Memory B cell (primary cell): ENCODE results near the gene CENPM.

Experiments used
- ATAC-seq: fragments of 150-1000 bp; cut with Tn5 transposase; 2 replicates; pipeline ENCODE4 v1.10.0; 2021; ENCODE audit warnings: low read depth, mild to moderate bottlenecking, moderate library complexity
- DNase-seq, 2 donors: peaks; one replicate each; pipeline ENCODE4 v3.0.0; 2022; ENCODE audit warnings: low spot score in 2 of 2
- H3K27ac Mint-ChIP-seq: one replicate; pipeline ENCODE4 v1.8.0; 2022; ENCODE audit warnings: mild to moderate bottlenecking, moderate library complexity, mixed read lengths
- H3K27me3 Mint-ChIP-seq: one replicate; pipeline ENCODE4 v1.8.0; 2022; ENCODE audit warnings: mixed read lengths
- H3K36me3 Mint-ChIP-seq: one replicate; pipeline ENCODE4 v1.8.0; 2022; ENCODE audit warnings: mild to moderate bottlenecking, mixed read lengths
- H3K4me1 Mint-ChIP-seq: one replicate; pipeline ENCODE4 v1.8.0; 2022; ENCODE audit warnings: mixed read lengths
- H3K4me3 Mint-ChIP-seq: one replicate; pipeline ENCODE4 v1.8.0; 2022; ENCODE audit warnings: mild to moderate bottlenecking, moderate library complexity, mixed read lengths
- H3K9me3 Mint-ChIP-seq: one replicate; pipeline ENCODE4 v1.8.0; 2022; ENCODE audit warnings: mixed read lengths

Gene CENPM

GRCh38 chr22:41932353-41932752, 14.6 kb downstream of the CENPM start:
- no peaks in the 10 kb centered on the region for H3K9me3 Mint-ChIP-seq
- DNase-seq (no peak), ATAC-seq (no peak)
- H3K4me3 Mint-ChIP-seq, result no peak overlapping the region
- no peaks in the 10 kb centered on the region for H3K36me3 Mint-ChIP-seq
- H3K27ac Mint-ChIP-seq, result peak overlapping the region; percentile 100
- H3K4me1 Mint-ChIP-seq, result peaks cover 69% of the 10 kb centered on the region
- H3K27me3 Mint-ChIP-seq, result no peaks in the 10 kb centered on the region

- DNase-seq (peak; percentile 65 to 71), ATAC-seq (peak; percentile 18)
- Mint-ChIP-seq H3K27me3 (no peaks in the 10 kb centered on the region), H3K27ac (peak overlapping the region; percentile 100), H3K9me3 (no peaks in the 10 kb centered on the region), H3K4me1 (peaks cover 67% of the 10 kb centered on the region), H3K4me3 (peak overlapping the region; percentile 46), H3K36me3 (no peaks in the 10 kb centered on the region)
Observed at GRCh38 chr22:41931701-41932269, 15.2 kb downstream of the CENPM start.

- Mint-ChIP-seq H3K4me1 (peaks cover 53% of the 10 kb centered on the region), H3K27ac (peak overlapping the region; percentile 98), H3K9me3 (no peaks in the 10 kb centered on the region), H3K36me3 (peaks cover 8% of the 10 kb centered on the region), H3K4me3 (peak overlapping the region; percentile 72), H3K27me3 (no peaks in the 10 kb centered on the region)
- DNase-seq (no peak), ATAC-seq (no peak)
Observed at GRCh38 chr22:41929418-41929810, 17.5 kb downstream of the CENPM start.

- H3K27me3 Mint-ChIP-seq, result no peaks in the 10 kb centered on the region
- peak overlapping the region; percentile 98 for H3K27ac Mint-ChIP-seq
- peaks cover 49% of the 10 kb centered on the region for H3K4me1 Mint-ChIP-seq
- H3K4me3 Mint-ChIP-seq, result peak overlapping the region; percentile 72
- H3K36me3 Mint-ChIP-seq, result peaks cover 8% of the 10 kb centered on the region
- DNase-seq (peak in 1 of 2 donors; percentile 38), ATAC-seq (no peak)
- H3K9me3 Mint-ChIP-seq, result no peaks in the 10 kb centered on the region
Observed at GRCh38 chr22:41928593-41929417, 18.1 kb downstream of the CENPM start.

- DNase-seq, result no peak
- Mint-ChIP-seq H3K4me1 (peaks cover 49% of the 10 kb centered on the region), H3K36me3 (peaks cover 14% of the 10 kb centered on the region), H3K4me3 (peak overlapping the region; percentile 71), H3K27me3 (no peaks in the 10 kb centered on the region), H3K9me3 (no peaks in the 10 kb centered on the region), H3K27ac (peak overlapping the region; percentile 98)
- no peak for ATAC-seq
Observed at GRCh38 chr22:41927813-41928212, 19.1 kb downstream of the CENPM start.

GRCh38 chr22:41925783-41926460, 21.0 kb downstream of the CENPM start:
- peak; percentile 41 for ATAC-seq
- Mint-ChIP-seq H3K36me3 (peaks cover 18% of the 10 kb centered on the region), H3K9me3 (no peaks in the 10 kb centered on the region), H3K27me3 (no peaks in the 10 kb centered on the region), H3K4me3 (peak overlapping the region; percentile 100), H3K4me1 (peaks cover 47% of the 10 kb centered on the region), H3K27ac (peak overlapping the region; percentile 100)
- DNase-seq, result peak; percentile 91

GRCh38 chr22:41923595-41924276, 23.2 kb downstream of the CENPM start:
- peaks cover 46% of the 10 kb centered on the region for H3K4me1 Mint-ChIP-seq
- H3K27ac Mint-ChIP-seq, result peak overlapping the region; percentile 100
- ATAC-seq (no peak), DNase-seq (peak in 1 of 2 donors; percentile 39)
- H3K9me3 Mint-ChIP-seq, result no peaks in the 10 kb centered on the region
- no peaks in the 10 kb centered on the region for H3K27me3 Mint-ChIP-seq
- H3K36me3 Mint-ChIP-seq, result peaks cover 18% of the 10 kb centered on the region
- peak overlapping the region; percentile 100 for H3K4me3 Mint-ChIP-seq

GRCh38 chr22:41922940-41923594, 23.9 kb downstream of the CENPM start:
- H3K9me3 Mint-ChIP-seq, result no peaks in the 10 kb centered on the region
- H3K27me3 Mint-ChIP-seq, result no peaks in the 10 kb centered on the region
- peaks cover 43% of the 10 kb centered on the region for H3K4me1 Mint-ChIP-seq
- peaks cover 18% of the 10 kb centered on the region for H3K36me3 Mint-ChIP-seq
- no peak for ATAC-seq
- peak; percentile 39 to 49 for DNase-seq
- peak overlapping the region; percentile 100 for H3K27ac Mint-ChIP-seq
- peak overlapping the region; percentile 73 for H3K4me3 Mint-ChIP-seq

- peak; percentile 45 to 55 for DNase-seq
- Mint-ChIP-seq H3K27ac (peak overlapping the region; percentile 100), H3K4me1 (peaks cover 44% of the 10 kb centered on the region)
Observed at GRCh38 chr22:41922328-41922727, 24.6 kb downstream of the CENPM start.

GRCh38 chr22:41920271-41920976, 26.5 kb downstream of the CENPM start:
- peak; percentile 10 for ATAC-seq

More at GRCh38 chr22:41922328-41922727, 24.6 kb downstream of the CENPM start:
- peak overlapping the region; percentile 78 for H3K4me3 Mint-ChIP-seq
- ATAC-seq, result no peak
- peaks cover 18% of the 10 kb centered on the region for H3K36me3 Mint-ChIP-seq
- no peaks in the 10 kb centered on the region for H3K9me3 Mint-ChIP-seq
- no peaks in the 10 kb centered on the region for H3K27me3 Mint-ChIP-seq

GRCh38 chr22:41919357-41920224, 27.4 kb downstream of the CENPM start:
- Mint-ChIP-seq H3K27me3 (no peaks in the 10 kb centered on the region), H3K27ac (peak overlapping the region; percentile 100), H3K4me1 (peaks cover 49% of the 10 kb centered on the region), H3K4me3 (peak overlapping the region; percentile 89), H3K36me3 (peaks cover 9% of the 10 kb centered on the region), H3K9me3 (no peaks in the 10 kb centered on the region)
- ATAC-seq, result peak; percentile 37
- peak; percentile 88 to 97 for DNase-seq

More at GRCh38 chr22:41920271-41920976, 26.5 kb downstream of the CENPM start:
- Mint-ChIP-seq H3K9me3 (no peaks in the 10 kb centered on the region), H3K27me3 (no peaks in the 10 kb centered on the region), H3K4me1 (peaks cover 52% of the 10 kb centered on the region), H3K27ac (peak overlapping the region; percentile 100), H3K4me3 (peak overlapping the region; percentile 89), H3K36me3 (peaks cover 13% of the 10 kb centered on the region)
- DNase-seq, result peak; percentile 70 to 80
